HG03571 (cell line): Measurements from ENCODE around the gene SIK3.
"Not testable (repeated sequence)": the region's sequence is repeated elsewhere in the genome, so short reads cannot be mapped to it uniquely, and the experiment has no call there.

Source experiments
- ATAC-seq: cut with Tn5 transposase; IDR thresholded peaks from one replicate; pipeline ENCODE4 v1.9.1; 2021; ENCODE audit not compliant: unreplicated experiment

Gene SIK3

GRCh38 chr11:116804001-116804400 lies 294.2 kb downstream of the SIK3 start:
- ATAC-seq, result no peak

- not testable (repeated sequence) for ATAC-seq
These were observed 296.6 kb downstream of the SIK3 start for GRCh38 chr11:116801662-116802061.

- no peak for ATAC-seq
These were observed 297.6 kb downstream of the SIK3 start for GRCh38 chr11:116800610-116801009.

GRCh38 chr11:116798368-116798767 lies 299.9 kb downstream of the SIK3 start:
- no peak for ATAC-seq

- ATAC-seq, result no peak
These were observed 300.4 kb downstream of the SIK3 start for GRCh38 chr11:116797816-116798215.

GRCh38 chr11:116796548-116796947 lies 301.7 kb downstream of the SIK3 start:
- no peak for ATAC-seq

- ATAC-seq, result no peak
These were observed 303.4 kb downstream of the SIK3 start for GRCh38 chr11:116794851-116795250.

- no peak for ATAC-seq
These were observed 304.5 kb downstream of the SIK3 start for GRCh38 chr11:116793772-116794097.
